Endothelial cell of umbilical vein (primary cell): Measurements from ENCODE around the gene PWP1. TPM values are rescaled to one million over a fixed set of nuclear protein-coding genes. Genes with fewer than 3 reads are reported as not detected.

Experiments
- BruUV-seq: library from RNA; stranded (reverse); fragments of 400-500 nt; replicated peaks from 2 replicates; lab custom pipeline; 2021; lab: Mats Ljungman, UMichigan
- CTCF ChIA-PET: fragments of 300-600, 350-600 bp; sonication (Branson Sonifier 250); formaldehyde crosslinking; loops from one replicate; lab custom pipeline; 2021; ENCODE audit warnings: antibody characterized with exemption, inconsistent platforms; lab: Charles Lee
- POLR2A ChIA-PET: fragments of 300-600, 350-600 bp; sonication (Branson Sonifier 250); formaldehyde crosslinking; loops from one replicate; lab custom pipeline; 2021; ENCODE audit warnings: antibody characterized with exemption, inconsistent platforms; lab: Charles Lee
- DNase-seq: peaks from one replicate; pipeline ENCODE4 v3.0.0-alpha.2; 2011; ENCODE audit warnings: low read depth, low spot score
- FAIRE-seq: peaks from 2 replicates; lab custom pipeline; 2011; peaks lifted over from hg19 to GRCh38; lab: Jason Lieb, UNC
- H2AFZ ChIP-seq: 2 replicates; pipeline ENCODE4 v1.6.0; 2012; ENCODE audit warnings: low read depth, low read length, control low read depth, inconsistent platforms
- H3K27ac ChIP-seq: 2 replicates; pipeline ENCODE4 v1.5.1; 2011; ENCODE audit warnings: low read depth, mild to moderate bottlenecking, control low read depth, low read length, moderate library complexity; ENCODE audit not compliant: insufficient read depth
- H3K27me3 ChIP-seq, 2 experiments: 2 replicates each; pipeline versions ENCODE4 v1.6.0 to v1.6.1; 2011; ENCODE audit warnings: low read length in 2 of 2, mixed read lengths in 1 of 2; ENCODE audit not compliant: control insufficient read depth in 2 of 2, insufficient read depth in 2 of 2
- H3K36me3 ChIP-seq, 2 experiments: 2 replicates in 1 of 2; 3 replicates in 1 of 2; pipeline ENCODE4 v1.5.1; 2011; ENCODE audit warnings: low read length in 2 of 2, mild to moderate bottlenecking in 1 of 2, moderate library complexity in 1 of 2; ENCODE audit not compliant: control insufficient read depth in 2 of 2, insufficient read depth in 2 of 2; ENCODE audit errors: extremely low read depth in 1 of 2
- H3K4me1 ChIP-seq: 3 replicates; pipeline ENCODE4 v1.5.1; 2011; ENCODE audit warnings: mild to moderate bottlenecking, low read length; ENCODE audit not compliant: control insufficient read depth, insufficient read depth; ENCODE audit errors: extremely low read depth
- H3K4me2 ChIP-seq: 2 replicates; pipeline ENCODE4 v1.6.1; 2011; ENCODE audit warnings: low read length, control low read depth, mixed read lengths; ENCODE audit not compliant: insufficient read depth
- H3K4me3 ChIP-seq, 3 experiments: fragments of 200-600 bp in 1 of 3; sonication (generic), shearing (Covaris generic) in 1 of 3; replicated peaks in 1 of 3; 2 replicates each; pipeline ENCODE4 v1.5.1; 2011 to 2016; ENCODE audit warnings: control low read depth in 3 of 3, low read length in 3 of 3, mild to moderate bottlenecking in 2 of 3, inconsistent platforms in 1 of 3, low read depth in 1 of 3, moderate library complexity in 1 of 3; ENCODE audit not compliant: insufficient read depth in 1 of 3
- H3K79me2 ChIP-seq: 2 replicates; pipeline ENCODE4 v1.6.0; 2012; ENCODE audit warnings: low read length, inconsistent platforms; ENCODE audit not compliant: control insufficient read depth, insufficient read depth
- H3K9ac ChIP-seq: replicated peaks from 2 replicates; pipeline ENCODE3; 2011; ENCODE audit warnings: low read length, control low read depth; ENCODE audit not compliant: insufficient read depth; ENCODE audit errors: extremely low read depth
- H3K9me1 ChIP-seq: replicated peaks from 3 replicates; pipeline ENCODE4 v1.6.0; 2011; ENCODE audit warnings: mild to moderate bottlenecking, low read length; ENCODE audit not compliant: control insufficient read depth, insufficient read depth; ENCODE audit errors: extremely low read depth
- H3K9me3 ChIP-seq: replicated peaks from 2 replicates; pipeline ENCODE4 v1.5.1; 2012; ENCODE audit warnings: low read length, inconsistent platforms; ENCODE audit not compliant: control insufficient read depth, insufficient read depth
- H4K20me1 ChIP-seq: replicated peaks from 2 replicates; pipeline ENCODE3; 2011; ENCODE audit warnings: mild to moderate bottlenecking, low read length; ENCODE audit not compliant: control insufficient read depth, insufficient read depth; ENCODE audit errors: extremely low read depth
- EZH2 ChIP-seq: IDR thresholded peaks from 2 replicates; pipeline ENCODE4 v1.6.1; 2012; ENCODE audit warnings: borderline replicate concordance, low read depth, mild to moderate bottlenecking, moderate library complexity, low read length, inconsistent platforms; ENCODE audit not compliant: severe bottlenecking
- FOS ChIP-seq: IDR thresholded peaks from 2 replicates; pipeline ENCODE4 v1.6.1; 2011; ENCODE audit warnings: mild to moderate bottlenecking, low read length, moderate library complexity, borderline replicate concordance; ENCODE audit not compliant: insufficient read depth
- GATA2 ChIP-seq: IDR thresholded peaks from 2 replicates; pipeline ENCODE4 v1.7.0; 2011; ENCODE audit warnings: low read depth, mild to moderate bottlenecking, moderate library complexity, mixed read lengths, low read length; ENCODE audit not compliant: insufficient read length, insufficient read depth
- JUN ChIP-seq: IDR thresholded peaks from 2 replicates; pipeline ENCODE4 v1.6.1; 2011; ENCODE audit warnings: borderline replicate concordance, low read depth; ENCODE audit not compliant: insufficient read length, insufficient read depth
- MYC ChIP-seq: IDR thresholded peaks from one replicate; pipeline ENCODE4 v1.6.1; 2011; ENCODE audit warnings: mild to moderate bottlenecking, low read depth, low read length
- POLR2A ChIP-seq: IDR thresholded peaks from 2 replicates; pipeline ENCODE4 v1.6.1; 2012; ENCODE audit warnings: low read depth, mild to moderate bottlenecking, control low read depth, low read length
- POLR2AphosphoS5 ChIP-seq: IDR thresholded peaks from 2 replicates; pipeline ENCODE4 v1.6.1; 2012; ENCODE audit warnings: low read depth, mild to moderate bottlenecking, control low read depth, low read length, moderate library complexity; ENCODE audit not compliant: insufficient read depth
- dilution Hi-C: fragments of 300-500 bp; cut with MboI; formaldehyde crosslinking; loops from one replicate; pipeline ENCODE4 v1.15.0; 2019; ENCODE audit warnings: low sequenced_read_pairs; ENCODE audit not compliant: extremely low pct_ligation_motif_present
- intact Hi-C: fragments of 100-400 bp; cut with micrococcal nuclease; formaldehyde crosslinking; loops from one replicate; pipeline ENCODE4 v1.10.0; 2022
- polyA plus RNA-seq, 4 experiments: library from polyadenylated mRNA; depleted of rRNA in 3 of 4; stranded (reverse) in 3 of 4; unstranded in 1 of 4; fragments of >200 nt; gene quantifications; 2 replicates each; pipeline versions ENCODE4 v1.2.1 to v1.2.3, GENCODE V29; 2011 to 2012; ENCODE audit warnings: missing spikeins in 1 of 4
- total RNA-seq: library from RNA; stranded (reverse); gene quantifications from 2 replicates; pipeline ENCODE4 v1.2.3, GENCODE V29; 2021
- TF ChIP-seq, protein P1 (sequence below): IDR thresholded peaks from 2 replicates; pipeline ENCODE4 v1.6.1; 2011; ENCODE audit not compliant: insufficient read depth, insufficient read length
- TF ChIP-seq, protein P2 (sequence below), 2 donors: IDR thresholded peaks; 1 replicate in 1 of 2; 2 replicates in 1 of 2; pipeline ENCODE4 v1.5.1; 2011; ENCODE audit warnings: low read length in 2 of 2, mild to moderate bottlenecking in 2 of 2, moderate library complexity in 2 of 2, control low read depth in 1 of 2, inconsistent platforms in 1 of 2, low read depth in 1 of 2; ENCODE audit not compliant: insufficient read depth in 1 of 2; ENCODE audit errors: extremely low read depth in 1 of 2

Gene PWP1
- total and polyA plus RNA-seq, 2 donors (not counting 3 experiments of a cell fraction or from before 2014, with no cell fraction given): 70.8 to 154 TPM

DNA sequence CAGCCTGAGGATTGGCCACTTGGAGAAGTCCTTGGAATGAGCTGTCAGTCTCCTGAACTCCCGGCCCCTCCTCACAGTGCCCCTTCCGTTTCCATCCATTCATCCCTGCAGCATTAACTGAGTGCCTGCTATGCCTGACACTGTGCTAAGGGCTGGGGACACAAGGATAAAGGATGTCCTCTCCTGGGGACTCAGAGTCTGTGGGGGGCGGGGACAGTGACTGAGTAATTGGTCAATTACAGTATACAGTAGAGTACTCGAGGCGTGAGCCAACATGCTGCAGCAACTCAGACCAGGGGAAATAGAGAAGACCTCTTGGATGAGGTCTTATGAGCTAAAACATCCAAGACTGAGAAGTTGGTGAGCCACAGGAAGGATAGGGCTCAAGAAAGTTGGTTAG, 43.4 kb upstream of the PWP1 start:
- dilution Hi-C loops: no loop called here
- DNase-seq (no peak), FAIRE-seq (no peak)
- TF ChIP-seq, protein P1, sequence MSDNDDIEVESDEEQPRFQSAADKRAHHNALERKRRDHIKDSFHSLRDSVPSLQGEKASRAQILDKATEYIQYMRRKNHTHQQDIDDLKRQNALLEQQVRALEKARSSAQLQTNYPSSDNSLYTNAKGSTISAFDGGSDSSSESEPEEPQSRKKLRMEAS: no peak
- TF ChIP-seq EZH2 (no peak), POLR2AphosphoS5 (no peak)
- H4K20me1 ChIP-seq: no peaks in the 10 kb centered on the region
- ChIA-PET POLR2A (no interaction called here), CTCF (interaction anchor here (0.9 to 1.2 kb wide), 3 partner anchors 16 to 36 kb away, joined by 3 read pairs; no protein-coding TSS in a partner anchor)
- H3K4me2 ChIP-seq: no peak overlapping the region
- H3K9me3 ChIP-seq: no peaks in the 10 kb centered on the region
- no peaks in the 10 kb centered on the region for H3K9me1 ChIP-seq
- no peaks in the 10 kb centered on the region for H3K27me3 ChIP-seq
- intact Hi-C loops: no loop called here
- no TSS peak for BruUV-seq
- H3K27ac ChIP-seq: no peak overlapping the region
- no peaks in the 10 kb centered on the region for H3K4me1 ChIP-seq
- H3K4me3 ChIP-seq: no peak overlapping the region
- H3K36me3 ChIP-seq: no peaks in the 10 kb centered on the region
- no peak overlapping the region for H2AFZ ChIP-seq
- H3K9ac ChIP-seq: no peak overlapping the region
- H3K79me2 ChIP-seq: no peaks in the 10 kb centered on the region

DNA sequence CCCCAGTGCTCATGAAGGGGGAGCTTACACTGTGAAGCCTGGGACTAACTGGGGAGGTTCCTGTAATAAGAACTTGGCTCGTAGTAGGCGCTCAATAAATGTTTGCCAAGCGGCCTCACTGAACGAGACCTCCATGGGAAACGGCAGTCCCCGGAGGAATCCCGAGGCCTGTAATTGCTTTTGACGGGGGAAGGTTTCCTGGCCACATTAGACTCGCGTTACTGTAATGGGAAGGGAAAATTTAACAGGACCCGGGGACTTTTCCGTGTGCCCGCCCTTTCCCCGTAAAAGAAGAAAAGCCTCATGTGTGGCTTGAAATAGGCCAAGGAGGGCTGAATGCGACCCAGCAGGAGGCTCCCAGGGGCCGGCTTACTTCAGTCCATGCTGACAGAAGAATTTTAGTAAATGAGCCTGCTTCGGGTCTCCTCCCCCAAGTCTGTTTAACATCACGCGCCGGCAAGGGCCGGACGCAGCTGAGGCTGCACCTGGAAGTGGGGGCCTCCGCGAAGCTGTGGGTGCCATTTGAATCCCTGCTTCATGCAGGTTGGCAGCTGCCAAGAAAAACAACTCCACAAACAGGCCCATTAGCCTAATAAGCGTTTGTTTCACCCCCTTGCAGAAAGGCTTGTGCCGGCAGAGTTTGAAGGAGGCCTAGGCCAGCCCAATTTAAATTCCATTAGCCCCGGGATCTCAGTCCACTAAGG, 39.8 kb upstream of the PWP1 start:
- Histone ChIP-seq H3K36me3 (no peaks in the 10 kb centered on the region), H3K4me2 (no peak overlapping the region), H3K4me1 (no peaks in the 10 kb centered on the region), H3K27me3 (no peaks in the 10 kb centered on the region), H3K9me3 (no peaks in the 10 kb centered on the region), H3K9me1 (no peaks in the 10 kb centered on the region), H3K4me3 (no peak overlapping the region), H3K79me2 (no peaks in the 10 kb centered on the region), H2AFZ (no peak overlapping the region), H4K20me1 (no peaks in the 10 kb centered on the region), H3K9ac (no peak overlapping the region), H3K27ac (no peak overlapping the region)
- CTCF ChIA-PET: interaction anchor here (0.9 kb wide), 1 partner anchor 30 kb away, joined by 4 read pairs; no protein-coding TSS in a partner anchor
- no peak for FAIRE-seq
- BruUV-seq: no TSS peak
- TF ChIP-seq EZH2: no peak
- no peak for TF ChIP-seq POLR2A
- no peak for TF ChIP-seq JUN
- no peak for TF ChIP-seq GATA2
- TF ChIP-seq, protein P2, sequence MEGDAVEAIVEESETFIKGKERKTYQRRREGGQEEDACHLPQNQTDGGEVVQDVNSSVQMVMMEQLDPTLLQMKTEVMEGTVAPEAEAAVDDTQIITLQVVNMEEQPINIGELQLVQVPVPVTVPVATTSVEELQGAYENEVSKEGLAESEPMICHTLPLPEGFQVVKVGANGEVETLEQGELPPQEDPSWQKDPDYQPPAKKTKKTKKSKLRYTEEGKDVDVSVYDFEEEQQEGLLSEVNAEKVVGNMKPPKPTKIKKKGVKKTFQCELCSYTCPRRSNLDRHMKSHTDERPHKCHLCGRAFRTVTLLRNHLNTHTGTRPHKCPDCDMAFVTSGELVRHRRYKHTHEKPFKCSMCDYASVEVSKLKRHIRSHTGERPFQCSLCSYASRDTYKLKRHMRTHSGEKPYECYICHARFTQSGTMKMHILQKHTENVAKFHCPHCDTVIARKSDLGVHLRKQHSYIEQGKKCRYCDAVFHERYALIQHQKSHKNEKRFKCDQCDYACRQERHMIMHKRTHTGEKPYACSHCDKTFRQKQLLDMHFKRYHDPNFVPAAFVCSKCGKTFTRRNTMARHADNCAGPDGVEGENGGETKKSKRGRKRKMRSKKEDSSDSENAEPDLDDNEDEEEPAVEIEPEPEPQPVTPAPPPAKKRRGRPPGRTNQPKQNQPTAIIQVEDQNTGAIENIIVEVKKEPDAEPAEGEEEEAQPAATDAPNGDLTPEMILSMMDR (IDR thresholded peaks at IDR 0.05; ENCODE audit: extremely low read depth in 1 of 2, insufficient read depth in 1 of 2, low read depth in 1 of 2, low read length in 2 of 2): no peak
- no peak for TF ChIP-seq MYC
- no peak for TF ChIP-seq POLR2AphosphoS5
- TF ChIP-seq, protein P1: no peak
- TF ChIP-seq FOS: no peak
- intact Hi-C loops (no loop called here), dilution Hi-C loops (no loop called here)
- POLR2A ChIA-PET: no interaction called here
- DNase-seq: peak; percentile 85
